Measurements from ENCODE around the gene ATXN1. TPM values are rescaled to one million over a fixed set of nuclear protein-coding genes. Genes with fewer than 3 reads are reported as not detected.

Gene ATXN1
- total and polyA plus RNA-seq, 2 experiments from 2014 or later = 14.2 to 20.1 TPM

GRCh38 chr6:16491666-16492313, 269.5 kb downstream of the ATXN1 start:
- peaks cover 8% of the 10 kb centered on the region for H3K79me2 ChIP-seq (ENCODE audit: insufficient read depth)
- in situ Hi-C loops (cut with MboI) = no loop called here
- TF ChIP-seq EZH2 (IDR thresholded peaks at IDR 0.05; ENCODE audit: insufficient read depth, poor library complexity, severe bottlenecking) (no peak), EZH2phosphoT487 (IDR thresholded peaks at IDR 0.05; ENCODE audit: insufficient read depth, low read depth) (no peak)
- no peaks in the 10 kb centered on the region for H3K9me2 ChIP-seq (ENCODE audit: insufficient read depth)
- H3K9me3 ChIP-seq (ENCODE audit: low read depth) = no peaks in the 10 kb centered on the region
- no peak overlapping the region for H3K9ac ChIP-seq
- no peak overlapping the region for H3K27ac ChIP-seq
- H3K4me2 ChIP-seq (ENCODE audit: unreplicated experiment) = no peak overlapping the region
- WGBS, 2 experiments (ENCODE audit: low coverage in 1 of 2, low lambda C conversion rate in 2 of 2, missing lambda C conversion rate in 2 of 2) = 96 to 97% methylated on average over 4 to 5 of the region's 5 CpGs
- DNase-seq = no peak
- H3K4me1 ChIP-seq (ENCODE audit: insufficient read depth) = peaks cover 2% of the 10 kb centered on the region; the same call in 1 of the 2 replicates
- no peaks in the 10 kb centered on the region for H3K36me3 ChIP-seq (ENCODE audit: low read depth)
- H3F3A ChIP-seq (ENCODE audit: insufficient read depth) = no peaks in the 10 kb centered on the region; the same call in 1 of the 2 replicates
- H4K20me1 ChIP-seq (ENCODE audit: insufficient read depth) = 0 out of 2 replicates have a peak, but pooled peaks cover 5% of the 10 kb centered on the region
- H3K27me3 ChIP-seq (replicated peaks; ENCODE audit: insufficient read depth) = no peaks in the 10 kb centered on the region
- no peak overlapping the region for H2AFZ ChIP-seq
- no peak overlapping the region for H3K4me3 ChIP-seq

GRCh38 chr6:16490616-16491015, 270.6 kb downstream of the ATXN1 start:
- H2AFZ ChIP-seq = no peak overlapping the region
- no peaks in the 10 kb centered on the region for H3K4me1 ChIP-seq (ENCODE audit: insufficient read depth)
- in situ Hi-C loops (cut with MboI) = no loop called here

GRCh38 chr6:16488813-16489212, 272.4 kb downstream of the ATXN1 start:
- Histone ChIP-seq H3F3A (ENCODE audit: insufficient read depth) (no peaks in the 10 kb centered on the region; the same call in 1 of the 2 replicates), H3K4me2 (ENCODE audit: unreplicated experiment) (no peak overlapping the region), H3K9me3 (ENCODE audit: low read depth) (no peaks in the 10 kb centered on the region), H4K20me1 (ENCODE audit: insufficient read depth) (0 out of 2 replicates have a peak, but pooled peaks cover 5% of the 10 kb centered on the region), H3K4me3 (no peak overlapping the region), H2AFZ (no peak overlapping the region), H3K36me3 (ENCODE audit: low read depth) (0 out of 2 replicates have a peak, but pooled peaks cover 2% of the 10 kb centered on the region), H3K27ac (no peak overlapping the region), H3K9me2 (ENCODE audit: insufficient read depth) (no peaks in the 10 kb centered on the region), H3K79me2 (ENCODE audit: insufficient read depth) (peaks cover 8% of the 10 kb centered on the region), H3K27me3 (replicated peaks; ENCODE audit: insufficient read depth) (no peaks in the 10 kb centered on the region), H3K9ac (no peak overlapping the region), H3K4me1 (ENCODE audit: insufficient read depth) (no peaks in the 10 kb centered on the region)
- in situ Hi-C loops (cut with MboI) = no loop called here
- TF ChIP-seq EZH2 (IDR thresholded peaks at IDR 0.05; ENCODE audit: insufficient read depth, poor library complexity, severe bottlenecking) (no peak), EZH2phosphoT487 (IDR thresholded peaks at IDR 0.05; ENCODE audit: insufficient read depth, low read depth) (no peak)
- 81 to 85% methylated on average over 2 of the region's 2 CpGs for WGBS, 2 experiments (ENCODE audit: low coverage in 1 of 2, low lambda C conversion rate in 2 of 2, missing lambda C conversion rate in 2 of 2)
- no peak for DNase-seq

More at GRCh38 chr6:16490616-16491015, 270.6 kb downstream of the ATXN1 start:
- DNase-seq = no peak
- H3K4me2 ChIP-seq (ENCODE audit: unreplicated experiment) = no peak overlapping the region
- H4K20me1 ChIP-seq (ENCODE audit: insufficient read depth) = 0 out of 2 replicates have a peak, but pooled peaks cover 5% of the 10 kb centered on the region
- no peaks in the 10 kb centered on the region for H3K9me2 ChIP-seq (ENCODE audit: insufficient read depth)
- no peaks in the 10 kb centered on the region for H3K27me3 ChIP-seq (replicated peaks; ENCODE audit: insufficient read depth)
- H3K9me3 ChIP-seq (ENCODE audit: low read depth) = no peaks in the 10 kb centered on the region
- H3F3A ChIP-seq (ENCODE audit: insufficient read depth) = no peaks in the 10 kb centered on the region; the same call in 1 of the 2 replicates
- H3K9ac ChIP-seq = no peak overlapping the region
- H3K36me3 ChIP-seq (ENCODE audit: low read depth) = no peaks in the 10 kb centered on the region
- no peak overlapping the region for H3K27ac ChIP-seq
- no peak overlapping the region for H3K4me3 ChIP-seq
- TF ChIP-seq EZH2 (IDR thresholded peaks at IDR 0.05; ENCODE audit: insufficient read depth, poor library complexity, severe bottlenecking) (no peak), EZH2phosphoT487 (IDR thresholded peaks at IDR 0.05; ENCODE audit: insufficient read depth, low read depth) (no peak)
- H3K79me2 ChIP-seq (ENCODE audit: insufficient read depth) = peaks cover 8% of the 10 kb centered on the region
- WGBS, 2 experiments (ENCODE audit: low coverage in 1 of 2, low lambda C conversion rate in 2 of 2, missing lambda C conversion rate in 2 of 2) = 75 to 85% methylated on average over 2 of the region's 2 CpGs

GRCh38 chr6:16487996-16488674, 273.1 kb downstream of the ATXN1 start:
- DNase-seq = no peak
- H3K9me3 ChIP-seq (ENCODE audit: low read depth) = no peaks in the 10 kb centered on the region
- H3K4me2 ChIP-seq (ENCODE audit: unreplicated experiment) = no peak overlapping the region
- in situ Hi-C loops (cut with MboI) = no loop called here
- no peaks in the 10 kb centered on the region for H3K9me2 ChIP-seq (ENCODE audit: insufficient read depth)
- H2AFZ ChIP-seq = no peak overlapping the region
- 98% methylated on average over 6 of the region's 6 CpGs for WGBS, 2 experiments (ENCODE audit: low coverage in 1 of 2, low lambda C conversion rate in 2 of 2, missing lambda C conversion rate in 2 of 2)
- H3K27me3 ChIP-seq (replicated peaks; ENCODE audit: insufficient read depth) = no peaks in the 10 kb centered on the region
- H3K4me1 ChIP-seq (ENCODE audit: insufficient read depth) = no peaks in the 10 kb centered on the region
- no peak overlapping the region for H3K27ac ChIP-seq
- TF ChIP-seq EZH2 (IDR thresholded peaks at IDR 0.05; ENCODE audit: insufficient read depth, poor library complexity, severe bottlenecking) (no peak), EZH2phosphoT487 (IDR thresholded peaks at IDR 0.05; ENCODE audit: insufficient read depth, low read depth) (no peak)
- H3K9ac ChIP-seq = no peak overlapping the region
- 0 out of 2 replicates have a peak, but pooled peaks cover 4% of the 10 kb centered on the region for H3K36me3 ChIP-seq (ENCODE audit: low read depth)
- H4K20me1 ChIP-seq (ENCODE audit: insufficient read depth) = 0 out of 2 replicates have a peak, but pooled peaks cover 5% of the 10 kb centered on the region
- H3K4me3 ChIP-seq = no peak overlapping the region
- H3K79me2 ChIP-seq (ENCODE audit: insufficient read depth) = peaks cover 8% of the 10 kb centered on the region
- H3F3A ChIP-seq (ENCODE audit: insufficient read depth) = no peaks in the 10 kb centered on the region; the same call in 1 of the 2 replicates

Measured in GM23248 (cell line).